Smooth muscle cell (in vitro differentiated cells): ENCODE data around the gene CCDC149. TPM values are rescaled to one million over a fixed set of nuclear protein-coding genes. Genes with fewer than 3 reads are reported as not detected.

ENCODE experiments used
- DNase-seq: peaks from one replicate; lab custom pipeline; 2025; ENCODE audit not compliant: unreplicated experiment; lab: John Stamatoyannopoulos, UW
- H2AFZ ChIP-seq: fragments of 200-600 bp; sonication (generic); 2 replicates; pipeline ENCODE4 v1.6.0; 2016; ENCODE audit warnings: antibody characterized with exemption, low read depth, mild to moderate bottlenecking
- H3F3A ChIP-seq: fragments of 200-600 bp; sonication (generic); 2 replicates; pipeline ENCODE4 v1.6.0; 2017; ENCODE audit warnings: antibody characterized with exemption, low read depth
- H3K27ac ChIP-seq: fragments of 200-600 bp; sonication (generic); 2 replicates; pipeline ENCODE4 v1.5.1; 2016; ENCODE audit warnings: low read depth, mild to moderate bottlenecking
- H3K27me3 ChIP-seq: fragments of 200-600 bp; sonication (generic); 2 replicates; pipeline ENCODE4 v1.6.1; 2016; ENCODE audit warnings: low read depth, mild to moderate bottlenecking
- H3K36me3 ChIP-seq: fragments of 200-600 bp; sonication (generic); 2 replicates; pipeline ENCODE4 v1.5.1; 2016; ENCODE audit warnings: low read depth
- H3K4me1 ChIP-seq: fragments of 200-600 bp; sonication (generic); 2 replicates; pipeline ENCODE4 v1.5.1; 2016; ENCODE audit warnings: low read depth
- H3K4me2 ChIP-seq: fragments of 200-600 bp; sonication (generic); 2 replicates; pipeline ENCODE4 v1.6.0; 2016; ENCODE audit warnings: mild to moderate bottlenecking
- H3K4me3 ChIP-seq: fragments of 200-600 bp; sonication (generic); 2 replicates; pipeline ENCODE4 v1.5.1; 2016; ENCODE audit warnings: mild to moderate bottlenecking
- H3K79me2 ChIP-seq: fragments of 200-600 bp; sonication (generic); 2 replicates; pipeline ENCODE4 v1.6.0; 2016; ENCODE audit warnings: low read depth, mild to moderate bottlenecking
- H3K9ac ChIP-seq: fragments of 200-600 bp; sonication (generic); 2 replicates; pipeline ENCODE4 v1.6.0; 2016; ENCODE audit warnings: low read depth
- H3K9me3 ChIP-seq: fragments of 200-600 bp; sonication (generic); replicated peaks from 2 replicates; pipeline ENCODE4 v1.5.1; 2016; ENCODE audit warnings: low read depth
- H4K20me1 ChIP-seq: fragments of 200-600 bp; sonication (generic); 2 replicates; pipeline ENCODE4 v1.6.0; 2016; ENCODE audit warnings: low read depth
- CTCF ChIP-seq: fragments of 200-600 bp; sonication (generic); IDR thresholded peaks from 2 replicates; pipeline ENCODE4 v1.5.1; 2017; ENCODE audit warnings: borderline replicate concordance, mild to moderate bottlenecking, antibody characterized with exemption; ENCODE audit not compliant: insufficient read depth, poor library complexity, severe bottlenecking
- WGBS: methylation state at CpG from one replicate; pipeline ENCODE4 v1.1.7; 2016; ENCODE audit warnings: low lambda C conversion rate; 5-methylcytosine and 5-hydroxymethylcytosine counted together
- polyA plus RNA-seq: library from polyadenylated mRNA; unstranded; fragments of >200 nt; fragmentation: Nextera tagmentation; extraction: Ambion mirVana; gene quantifications from 2 replicates; pipeline ENCODE4 v1.2.1, GENCODE V29; 2016
- total RNA-seq: library from RNA; depleted of rRNA; stranded (reverse); fragments of >200 nt; gene quantifications from 2 replicates; pipeline ENCODE4 v1.2.3, GENCODE V29; 2014

CCDC149 gene
- total and polyA plus RNA-seq, 2 experiments from 2014 or later = 5.5 to 10.7 TPM

GRCh38 chr4:24799196-24799543 is 113.7 kb downstream of the CCDC149 start:
- WGBS = 94% methylated on average over 13 of the region's 13 CpGs
- H3K79me2 ChIP-seq = no peaks in the 10 kb centered on the region
- H4K20me1 ChIP-seq = no peaks in the 10 kb centered on the region

GRCh38 chr4:24798036-24798610 is 114.7 kb downstream of the CCDC149 start:
- Histone ChIP-seq H3K4me2 (no peak overlapping the region), H4K20me1 (no peaks in the 10 kb centered on the region), H3K27me3 (peaks cover 32% of the 10 kb centered on the region), H3F3A (peaks cover 9% of the 10 kb centered on the region), H3K9me3 (no peaks in the 10 kb centered on the region), H3K9ac (no peak overlapping the region), H3K27ac (no peak overlapping the region), H3K4me3 (no peak overlapping the region), H3K79me2 (no peaks in the 10 kb centered on the region), H2AFZ (no peak overlapping the region), H3K4me1 (peaks cover 19% of the 10 kb centered on the region), H3K36me3 (no peaks in the 10 kb centered on the region)
- TF ChIP-seq CTCF = no peak
- DNase-seq = no peak
- 77% methylated on average over 5 of the region's 5 CpGs for WGBS

More at GRCh38 chr4:24799196-24799543, 113.7 kb downstream of the CCDC149 start:
- Histone ChIP-seq H3K9me3 (no peaks in the 10 kb centered on the region), H3K27me3 (peaks cover 32% of the 10 kb centered on the region), H3K4me3 (no peak overlapping the region), H3K4me1 (peaks cover 19% of the 10 kb centered on the region), H3K27ac (no peak overlapping the region), H3K36me3 (no peaks in the 10 kb centered on the region), H3F3A (peaks cover 4% of the 10 kb centered on the region), H3K4me2 (no peak overlapping the region), H3K9ac (no peak overlapping the region), H2AFZ (no peak overlapping the region)
- TF ChIP-seq CTCF = no peak
- no peak for DNase-seq

GRCh38 chr4:24796620-24797019 is 116.2 kb downstream of the CCDC149 start:
- Histone ChIP-seq H3K4me3 (no peak overlapping the region), H3K9ac (no peak overlapping the region), H2AFZ (no peak overlapping the region), H4K20me1 (no peaks in the 10 kb centered on the region), H3K79me2 (no peaks in the 10 kb centered on the region), H3K4me2 (no peak overlapping the region), H3K27ac (no peak overlapping the region), H3K36me3 (no peaks in the 10 kb centered on the region), H3F3A (peaks cover 9% of the 10 kb centered on the region), H3K27me3 (peaks cover 32% of the 10 kb centered on the region), H3K4me1 (peaks cover 19% of the 10 kb centered on the region), H3K9me3 (no peaks in the 10 kb centered on the region)
- no peak for TF ChIP-seq CTCF
- DNase-seq = no peak

GRCh38 chr4:24795666-24796381 is 117.0 kb downstream of the CCDC149 start:
- H3K4me2 ChIP-seq = peak overlapping the region; percentile 84
- DNase-seq = no peak
- H3K79me2 ChIP-seq = no peaks in the 10 kb centered on the region
- peaks cover 9% of the 10 kb centered on the region for H3F3A ChIP-seq
- H3K4me1 ChIP-seq = peaks cover 17% of the 10 kb centered on the region
- no peaks in the 10 kb centered on the region for H4K20me1 ChIP-seq
- peak overlapping the region; percentile 36 for H3K4me3 ChIP-seq
- peak overlapping the region; percentile 14 for H3K9ac ChIP-seq
- H3K9me3 ChIP-seq = no peaks in the 10 kb centered on the region
- no peaks in the 10 kb centered on the region for H3K36me3 ChIP-seq
- TF ChIP-seq CTCF = no peak
- H3K27ac ChIP-seq = peak overlapping the region; percentile 84
- peaks cover 28% of the 10 kb centered on the region for H3K27me3 ChIP-seq
- WGBS = 36% methylated on average over 9 of the region's 9 CpGs
- H2AFZ ChIP-seq = peak overlapping the region; percentile 59
